WTC11 (cell line): Measurements from ENCODE around the gene SLC16A13. TPM values are rescaled to one million over a fixed set of nuclear protein-coding genes. Genes with fewer than 3 reads are reported as not detected.

Source experiments
- ATAC-seq: fragments of 200-7000 bp; cut with Tn5 transposase; 2 replicates; pipeline ENCODE4 v1.10.0; 2021; ENCODE audit warnings: mild to moderate bottlenecking, moderate library complexity
- CTCF ChIA-PET: fragments of 300-600 bp; sonication (Branson Sonifier 250); formaldehyde crosslinking; loops from one replicate; lab custom pipeline; 2021; ENCODE audit warnings: antibody characterized with exemption; lab: Charles Lee
- POLR2A ChIA-PET: fragments of 350-600 bp; sonication (Branson Sonifier 250); formaldehyde crosslinking; loops from one replicate; lab custom pipeline; 2021; ENCODE audit warnings: antibody characterized with exemption; lab: Charles Lee
- DNase-seq: peaks from one replicate; pipeline ENCODE4 v3.0.0; 2021; ENCODE audit warnings: low spot score
- H3K27ac Mint-ChIP-seq: 2 replicates; pipeline ENCODE4 v1.8.0; 2021; ENCODE audit warnings: mixed read lengths
- H3K27me3 Mint-ChIP-seq: 2 replicates; pipeline ENCODE4 v1.8.0; 2021; ENCODE audit warnings: low read depth, mild to moderate bottlenecking, moderate library complexity, mixed read lengths
- H3K36me3 Mint-ChIP-seq: 2 replicates; pipeline ENCODE4 v1.8.0; 2021; ENCODE audit warnings: mixed read lengths
- H3K4me1 Mint-ChIP-seq: 2 replicates; pipeline ENCODE4 v1.8.0; 2022; ENCODE audit warnings: mixed read lengths
- H3K4me3 Mint-ChIP-seq: 2 replicates; pipeline ENCODE4 v1.8.0; 2021; ENCODE audit warnings: mild to moderate bottlenecking, moderate library complexity, mixed read lengths
- H3K9me3 Mint-ChIP-seq: 2 replicates; pipeline ENCODE4 v1.8.0; 2021; ENCODE audit warnings: mixed read lengths
- ATF6 ChIP-seq: sonication (generic); formaldehyde crosslinking; IDR thresholded peaks from 2 replicates; pipeline ENCODE4 v1.8.1; 2023; ENCODE audit warnings: mild to moderate bottlenecking, missing genetic modification reagents
- FOXP4 ChIP-seq: sonication (generic); formaldehyde crosslinking; IDR thresholded peaks from 2 replicates; pipeline ENCODE4 v1.8.0; 2022; ENCODE audit warnings: mild to moderate bottlenecking, missing genetic modification reagents
- GRHL2 ChIP-seq: fragments of 250-450 bp; sonication (Bioruptor Pico); IDR thresholded peaks from 2 replicates; pipeline ENCODE4 v1.8.0; 2022; ENCODE audit warnings: mild to moderate bottlenecking, moderate library complexity; ENCODE audit not compliant: insufficient replicate concordance, severe bottlenecking
- HMGXB4 ChIP-seq: sonication (generic); formaldehyde crosslinking; IDR thresholded peaks from 2 replicates; pipeline ENCODE4 v1.8.1; 2023; ENCODE audit warnings: mild to moderate bottlenecking, moderate library complexity, missing genetic modification reagents
- MAX ChIP-seq: sonication (generic); formaldehyde crosslinking; IDR thresholded peaks from 2 replicates; pipeline ENCODE4 v1.8.0; 2022; ENCODE audit warnings: mild to moderate bottlenecking, missing genetic modification reagents
- MLX ChIP-seq: sonication (generic); formaldehyde crosslinking; IDR thresholded peaks from 2 replicates; pipeline ENCODE4 v1.8.1; 2023; ENCODE audit warnings: mild to moderate bottlenecking, missing genetic modification reagents, moderate library complexity
- NR2C2 ChIP-seq: sonication (generic); formaldehyde crosslinking; IDR thresholded peaks from 2 replicates; pipeline ENCODE4 v1.8.0; 2022; ENCODE audit warnings: mild to moderate bottlenecking, missing genetic modification reagents
- PRRX2 ChIP-seq: fragments of 250-450 bp; sonication (Bioruptor Pico); IDR thresholded peaks from 2 replicates; pipeline ENCODE4 v1.8.0; 2021; ENCODE audit warnings: mild to moderate bottlenecking
- RELA ChIP-seq: sonication (generic); formaldehyde crosslinking; IDR thresholded peaks from 2 replicates; pipeline ENCODE4 v1.8.1; 2022; ENCODE audit warnings: missing genetic modification reagents, mild to moderate bottlenecking, borderline replicate concordance
- RORB ChIP-seq: fragments of 250-450 bp; sonication (Bioruptor Pico); IDR thresholded peaks from 2 replicates; pipeline ENCODE4 v1.9.0; 2021; ENCODE audit warnings: mild to moderate bottlenecking
- ZBTB43 ChIP-seq: sonication (generic); formaldehyde crosslinking; IDR thresholded peaks from 2 replicates; pipeline ENCODE4 v1.8.1; 2023; ENCODE audit warnings: mild to moderate bottlenecking, missing genetic modification reagents
- ZNF281 ChIP-seq: sonication (generic); formaldehyde crosslinking; IDR thresholded peaks from 2 replicates; pipeline ENCODE4 v1.8.0; 2023; ENCODE audit warnings: mild to moderate bottlenecking, missing genetic modification reagents
- ZNF532 ChIP-seq: fragments of 250-450 bp; sonication (Bioruptor Pico); IDR thresholded peaks from 2 replicates; pipeline ENCODE4 v1.9.0; 2021; ENCODE audit warnings: mild to moderate bottlenecking, borderline replicate concordance
- total RNA-seq: library from RNA; stranded (reverse); gene quantifications from 3 replicates; pipeline ENCODE4 v1.2.3, GENCODE V29; 2021

The SLC16A13 gene
- total RNA-seq, 1 experiment from 2014 or later, result 5.2 TPM

GRCh38 chr17:7046127-7046724 lies 10.4 kb downstream of the SLC16A13 start:
- peak; percentile 18 for ATAC-seq
- Mint-ChIP-seq H3K36me3 (no peaks in the 10 kb centered on the region), H3K9me3 (no peaks in the 10 kb centered on the region), H3K4me3 (peak overlapping the region; percentile 80), H3K27ac (no peak overlapping the region), H3K27me3 (peaks cover 52% of the 10 kb centered on the region), H3K4me1 (peaks cover 16% of the 10 kb centered on the region)
- POLR2A ChIA-PET, result interaction anchor here (0.6 to 0.7 kb wide), 2 partner anchors 10 to 131 kb away, joined by 3 read pairs; partner anchors contain the start of gene SLC16A13
- TF ChIP-seq RORB (no peak), ZBTB43 (CRISPR knock-in tag) (no peak), PRRX2 (CRISPR knock-in tag) (no peak), ATF6 (CRISPR knock-in tag) (no peak), MAX (CRISPR knock-in tag) (no peak), GRHL2 (CRISPR knock-in tag) (no peak), HMGXB4 (CRISPR knock-in tag) (no peak), RELA (no peak), ZNF532 (no peak), ZNF281 (CRISPR knock-in tag) (no peak), MLX (CRISPR knock-in tag) (no peak), FOXP4 (CRISPR knock-in tag) (no peak), NR2C2 (CRISPR knock-in tag) (no peak)
- CTCF ChIA-PET, result interaction anchor here (0.6 to 3.9 kb wide), 47 partner anchors 8 to 670 kb away, joined by 3 to 104 read pairs (median 4); partner anchors contain the start of genes ACADVL, ACAP1, ASGR1 and ASGR2
- peak; percentile 65 for DNase-seq
